Stimulated activated CD4-positive, alpha-beta T cell treated with anti-CD3 and anti-CD28 coated beads, Interleukin-15, amount 100 ng/mL, for 48 hours (primary cell): ENCODE results near the gene BRD9.
"Not testable (repeated sequence)": the region's sequence is repeated elsewhere in the genome, so short reads cannot be mapped to it uniquely, and the experiment has no call there.

Experiments used
- DNase-seq, 2 donors: peaks; one replicate each; pipeline ENCODE4 v3.0.0-alpha.2; 2020; ENCODE audit warnings: low read depth in 2 of 2

The BRD9 gene

DNA sequence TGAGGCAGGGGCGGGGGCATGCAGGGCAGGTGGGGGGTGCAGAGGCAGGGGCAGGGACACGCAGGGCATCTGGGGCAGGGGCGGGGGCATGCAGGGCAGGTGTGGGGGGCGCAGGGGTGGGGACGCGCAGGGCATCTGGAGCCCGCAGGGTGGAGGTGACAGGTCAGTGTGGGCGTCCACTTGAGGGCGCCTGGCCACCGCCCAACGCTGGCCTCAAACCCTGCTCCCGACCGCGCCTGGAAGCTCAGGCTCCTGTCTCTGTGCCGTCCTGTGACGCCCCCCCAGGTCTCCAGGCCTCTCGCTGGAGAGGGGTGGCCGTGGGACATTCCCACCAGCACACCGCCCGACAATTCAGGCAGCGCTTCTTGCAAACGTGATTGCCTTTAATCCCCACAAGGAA lies 48.7 kb downstream of the BRD9 start:
- DNase-seq = not testable (repeated sequence)

GRCh38 chr5:843371-843770 lies 49.2 kb downstream of the BRD9 start:
- DNase-seq = not testable (repeated sequence)

DNA sequence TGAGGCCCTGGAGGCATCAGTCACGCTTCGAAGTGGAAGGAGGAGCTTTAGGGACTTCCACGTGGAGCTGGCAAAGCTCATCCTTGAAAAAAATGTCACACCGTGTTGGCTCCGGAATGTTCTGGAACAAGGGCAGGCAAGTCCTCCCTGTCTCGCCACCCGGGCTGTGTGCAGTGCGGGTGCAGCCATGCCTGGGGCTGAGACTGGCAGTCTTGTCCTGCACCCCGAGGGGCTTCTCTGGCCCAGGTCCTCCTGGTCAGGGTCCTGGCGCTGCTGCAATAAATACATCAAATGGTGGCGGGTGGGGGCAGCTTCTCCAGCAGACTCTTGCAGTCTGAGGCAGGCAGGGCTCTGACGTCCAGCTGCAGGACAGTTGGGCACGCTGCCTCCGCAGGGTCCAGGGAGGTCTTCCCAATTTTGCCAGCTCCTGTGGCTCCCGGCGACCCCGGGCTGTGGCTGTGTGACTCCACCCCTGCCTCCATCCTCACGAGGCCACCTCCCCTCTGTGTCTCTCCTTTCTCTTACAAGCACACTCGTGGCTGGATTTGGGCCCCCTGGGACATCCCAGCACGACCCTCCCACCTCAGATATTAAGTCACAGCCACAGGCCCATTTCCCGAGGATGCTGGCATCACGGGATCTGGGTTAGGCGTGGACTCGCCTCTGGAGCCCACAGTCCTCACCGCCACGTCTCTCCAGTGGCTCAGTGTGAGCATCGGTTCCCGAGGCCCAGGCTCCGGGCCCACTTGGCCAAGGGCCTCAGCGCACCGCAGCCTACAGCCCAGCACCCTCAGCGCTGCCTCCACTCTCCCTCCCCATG lies 50.0 kb downstream of the BRD9 start:
- not testable (repeated sequence) for DNase-seq

DNA sequence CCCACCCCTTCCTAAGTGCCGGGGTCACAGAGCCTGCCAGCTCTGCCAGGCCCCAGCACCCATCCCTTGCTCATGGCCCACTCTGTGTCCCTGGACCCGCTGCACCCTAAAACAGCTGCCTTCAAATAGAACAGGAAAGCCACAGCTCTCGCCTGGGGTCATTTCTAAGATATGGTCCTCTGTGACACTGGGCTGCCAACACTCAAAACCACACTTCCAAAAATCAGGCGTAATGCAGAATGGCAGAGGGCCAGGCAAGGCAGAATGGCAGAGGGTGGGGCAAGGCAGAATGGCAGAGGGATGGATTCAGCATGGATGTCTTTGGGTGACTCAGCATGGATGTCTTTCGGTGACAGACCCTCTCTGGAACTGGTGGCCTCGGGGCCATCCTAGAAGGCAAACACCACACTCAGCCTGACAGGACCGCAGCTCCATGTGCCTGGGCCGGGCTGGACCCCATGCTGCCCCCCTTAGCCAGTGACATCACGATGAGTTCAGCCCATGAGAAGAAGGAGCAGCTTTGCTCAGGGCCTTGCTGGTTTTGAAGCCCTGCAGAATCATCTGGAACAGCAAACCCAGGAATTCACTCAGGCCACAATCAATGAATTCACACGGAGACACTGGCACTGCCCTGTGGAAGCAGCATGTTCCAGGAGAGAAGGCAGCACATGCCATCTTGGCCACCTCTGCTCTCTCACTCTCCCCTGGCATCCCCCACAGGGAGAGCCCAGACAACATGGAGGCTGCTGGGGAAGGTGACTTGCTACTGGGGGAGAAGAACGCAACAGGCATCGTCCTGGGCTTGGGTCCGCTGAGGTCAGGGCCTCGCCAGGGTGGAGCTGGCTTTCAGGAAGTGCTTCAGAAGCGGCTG lies 50.8 kb downstream of the BRD9 start:
- not testable (repeated sequence) for DNase-seq

- not testable (repeated sequence) for DNase-seq
Observed at GRCh38 chr5:840974-841435, 51.6 kb downstream of the BRD9 start.

DNA sequence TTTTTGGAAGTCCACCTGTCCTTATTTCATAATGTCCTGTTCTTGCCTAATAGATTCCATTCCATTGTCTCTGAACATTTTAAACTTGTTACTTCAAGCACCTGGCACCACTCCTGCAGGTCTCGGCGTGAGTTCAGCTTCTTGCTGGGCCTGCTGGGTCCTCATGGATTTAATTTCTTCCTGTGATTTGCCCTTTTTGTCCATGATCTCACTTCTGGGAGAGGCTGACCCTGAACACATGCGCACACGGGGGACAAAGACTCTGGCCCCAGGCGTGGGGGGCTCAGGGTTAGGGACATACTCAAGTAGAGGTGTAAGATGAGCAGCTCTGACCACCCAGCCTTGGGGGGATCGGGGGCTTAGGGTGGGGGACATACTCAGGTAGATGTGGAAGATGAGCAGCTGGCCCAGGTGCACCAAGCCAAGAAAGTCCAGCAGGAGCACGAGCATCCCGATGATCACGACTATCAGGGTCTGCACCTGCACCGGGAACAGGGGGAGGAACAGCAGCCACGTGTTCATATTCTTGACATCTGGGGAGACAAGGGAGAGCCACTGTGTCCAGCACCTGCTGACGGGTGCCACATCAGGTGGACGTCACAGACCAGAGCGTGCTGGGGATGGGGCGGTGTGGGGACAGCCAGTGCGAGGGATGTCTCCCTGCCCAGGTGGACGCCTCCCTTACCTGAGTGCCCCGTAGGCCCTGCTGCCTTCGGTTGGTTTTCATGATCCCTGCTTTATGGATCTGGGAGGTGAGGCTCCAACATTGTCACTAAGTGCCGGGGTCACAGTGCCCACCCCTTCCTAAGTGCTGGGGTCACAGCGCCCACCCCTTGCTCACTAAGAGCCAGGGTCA lies 52.3 kb downstream of the BRD9 start:
- not testable (repeated sequence) for DNase-seq

GRCh38 chr5:838431-838851 lies 54.2 kb downstream of the BRD9 start:
- DNase-seq = not testable (repeated sequence)

GRCh38 chr5:837621-838121 lies 54.9 kb downstream of the BRD9 start:
- DNase-seq = not testable (repeated sequence)

- DNase-seq = not testable (repeated sequence)
Observed at GRCh38 chr5:835933-836612, 56.5 kb downstream of the BRD9 start.

DNA sequence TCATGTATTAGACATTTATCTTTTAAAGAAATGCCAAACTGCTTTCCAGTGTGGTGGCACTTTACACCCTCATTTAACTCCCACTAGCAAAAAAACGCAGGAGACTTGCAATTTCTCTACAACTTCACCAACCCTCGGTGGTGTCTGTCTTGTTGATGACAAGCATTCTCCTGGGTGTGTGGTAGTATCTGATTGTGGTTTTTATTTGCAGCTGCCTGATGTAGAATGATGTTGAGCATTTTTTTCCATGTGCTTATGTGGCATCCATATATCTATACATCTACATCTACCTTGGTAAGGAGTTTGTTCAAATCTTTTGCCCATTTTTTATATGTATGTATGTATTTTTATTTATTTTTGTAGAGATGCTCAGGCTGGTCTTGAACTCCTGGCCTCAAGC lies 58.6 kb downstream of the BRD9 start:
- DNase-seq = not testable (repeated sequence)

DNA sequence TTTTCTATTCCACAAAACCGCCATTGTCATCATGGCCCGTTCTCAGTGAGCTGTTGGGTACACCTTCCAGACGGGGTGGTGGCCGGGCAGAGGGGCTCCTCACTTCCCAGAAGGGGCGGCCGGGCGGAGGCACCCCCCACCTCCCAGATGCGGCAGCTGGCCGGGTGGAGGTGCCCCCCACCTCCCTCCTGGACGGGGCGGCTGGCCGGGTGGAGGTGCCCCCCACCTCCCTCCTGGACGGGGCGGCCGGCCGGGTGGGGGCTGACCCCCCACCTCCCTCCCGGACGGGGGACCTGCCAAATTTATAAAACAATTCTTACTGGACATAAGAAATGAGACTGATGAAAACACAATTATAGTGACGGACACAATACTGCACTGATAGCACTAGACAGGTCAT lies 64.4 kb downstream of the BRD9 start:
- not testable (repeated sequence) for DNase-seq

- not testable (repeated sequence) for DNase-seq
Observed at GRCh38 chr5:825544-825943, 67.1 kb downstream of the BRD9 start.

DNA sequence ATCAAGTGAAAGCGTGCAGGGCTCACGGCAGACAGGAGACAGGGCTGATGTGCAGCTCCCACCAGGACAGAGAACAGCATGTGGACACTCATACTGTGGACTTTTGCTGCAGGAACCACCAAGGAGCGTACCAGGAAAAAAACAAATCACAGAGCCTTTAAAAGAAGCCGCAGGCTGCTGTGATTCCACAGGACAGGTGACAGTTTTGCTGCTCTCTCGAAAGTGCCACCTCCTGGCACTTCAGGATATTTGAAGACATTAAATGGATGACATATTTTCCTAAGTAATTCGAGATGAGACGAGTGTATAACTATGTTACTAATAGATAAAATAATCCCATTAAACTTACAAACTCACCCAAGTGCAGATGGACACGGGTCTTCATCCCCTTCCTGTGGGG lies 71.1 kb downstream of the BRD9 start:
- no peak for DNase-seq

DNA sequence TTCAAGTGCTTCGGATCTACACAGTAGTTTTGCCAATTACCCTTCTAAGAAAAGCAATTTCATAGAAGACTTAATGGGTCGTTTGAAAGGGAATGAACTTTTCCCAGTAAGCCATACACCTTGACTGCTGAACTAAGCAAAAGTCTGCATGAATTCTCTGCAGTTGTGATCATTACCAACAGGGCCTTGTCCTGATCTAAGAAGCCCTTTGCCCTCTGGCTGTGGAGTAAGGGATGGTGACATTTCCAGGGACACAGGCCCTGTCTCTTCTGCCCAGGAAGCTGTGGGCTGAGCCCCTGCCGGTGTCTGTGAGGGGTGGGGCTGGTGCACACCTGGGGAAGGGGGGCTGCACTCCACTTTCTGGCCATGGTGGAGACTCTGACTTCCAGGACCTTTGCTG lies 72.4 kb downstream of the BRD9 start:
- no peak for DNase-seq

DNA sequence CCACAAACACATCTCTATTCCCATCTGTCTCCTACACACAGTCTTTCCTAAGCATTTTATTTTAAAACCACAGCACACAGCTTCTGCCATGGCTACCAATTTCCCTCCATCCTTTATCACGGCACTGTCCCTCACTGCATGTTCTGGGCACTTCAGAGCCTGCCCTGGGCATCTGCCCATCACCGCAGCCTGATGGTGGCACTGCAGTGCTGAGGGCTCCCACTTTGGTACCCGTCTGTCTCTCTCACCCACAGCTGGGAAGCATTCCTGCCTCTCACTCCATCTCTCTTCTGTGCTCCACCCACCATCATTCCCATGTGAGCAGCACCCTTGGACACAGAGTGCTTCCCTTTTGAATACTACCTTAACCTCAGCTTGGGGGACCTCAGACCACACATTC lies 73.5 kb downstream of the BRD9 start:
- DNase-seq = no peak

DNA sequence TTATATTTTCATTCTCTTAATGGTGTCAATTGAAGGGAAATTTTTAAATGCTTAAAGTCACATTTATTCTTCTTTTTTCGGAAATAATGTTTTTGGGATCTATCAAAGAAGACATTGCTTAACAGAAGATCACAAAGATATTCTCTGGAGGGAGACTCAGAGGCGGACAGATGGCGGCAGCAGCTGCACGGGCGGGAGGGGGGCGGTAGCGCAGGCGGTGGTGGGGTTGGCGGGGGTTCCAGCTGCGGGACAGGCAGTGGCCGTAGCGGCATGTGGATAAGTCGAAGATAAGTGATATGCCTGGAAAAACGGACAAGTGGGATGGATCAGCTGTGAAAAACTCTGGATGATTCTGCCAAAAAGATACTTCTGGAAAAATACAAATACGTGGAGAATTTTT lies 76.4 kb downstream of the BRD9 start:
- DNase-seq = no peak

DNA sequence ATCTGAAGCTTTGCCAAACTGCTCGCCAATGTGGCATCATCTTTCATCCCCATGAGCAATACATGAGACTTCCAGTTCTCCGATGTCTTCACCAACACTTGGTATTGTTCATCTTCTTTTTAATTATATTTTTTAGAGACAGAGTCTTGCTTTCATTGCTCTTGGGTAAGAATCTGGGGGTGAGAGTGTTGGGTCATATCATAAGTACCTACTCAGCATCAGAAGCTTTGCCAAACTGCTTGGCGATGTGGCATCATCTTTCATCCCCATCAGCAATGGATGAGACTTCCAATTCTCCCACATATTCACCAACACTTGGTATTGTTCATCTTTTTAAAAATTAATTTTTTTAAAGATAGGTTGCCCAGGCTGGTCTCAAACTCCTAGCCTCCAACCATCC lies 77.2 kb downstream of the BRD9 start:
- DNase-seq = no peak
